PC-9 (cell line): Measurements from ENCODE around the gene PTPRCAP. TPM values are rescaled to one million over a fixed set of nuclear protein-coding genes. Genes with fewer than 3 reads are reported as not detected.

Experiments
- BruUV-seq: library from RNA; stranded (reverse); fragments of 400-500 nt; replicated peaks from 2 replicates; lab custom pipeline; 2021; lab: Mats Ljungman, UMichigan
- CTCF ChIA-PET: fragments of 300-600 bp; sonication (Branson Sonifier 250); formaldehyde crosslinking; loops from one replicate; lab custom pipeline; 2022; ENCODE audit warnings: antibody characterized with exemption; lab: Charles Lee
- POLR2A ChIA-PET: fragments of 300-600 bp; sonication (Branson Sonifier 250); formaldehyde crosslinking; loops from one replicate; lab custom pipeline; 2022; ENCODE audit warnings: antibody characterized with exemption; ENCODE audit not compliant: unreplicated experiment; lab: Charles Lee
- DNase-seq, 2 experiments: peaks; one replicate each; pipeline versions ENCODE4 v3.0.0 to v3.0.0-alpha.2; 2015 to 2022; ENCODE audit warnings: mixed read lengths in 1 of 2
- H2AFZ ChIP-seq: fragments of 200-600 bp; sonication (generic); 2 replicates; pipeline ENCODE4 v1.8.1; 2017; ENCODE audit warnings: antibody characterized with exemption
- H3F3A ChIP-seq: fragments of 200-600 bp; sonication (generic); 2 replicates; pipeline ENCODE4 v1.8.1; 2017; ENCODE audit warnings: antibody characterized with exemption, mild to moderate bottlenecking, low read depth; ENCODE audit not compliant: insufficient read depth
- H3K27ac ChIP-seq: fragments of 200-600 bp; sonication (generic); 2 replicates; pipeline ENCODE4 v1.6.1; 2016; ENCODE audit warnings: mixed run types
- H3K27me3 ChIP-seq: fragments of 200-600 bp; sonication (generic); 2 replicates; pipeline ENCODE4 v1.6.1; 2016; ENCODE audit warnings: low read depth, mixed run types; ENCODE audit not compliant: insufficient read depth
- H3K36me3 ChIP-seq: fragments of 200-600 bp; sonication (generic); 2 replicates; pipeline ENCODE4 v1.6.1; 2016; ENCODE audit warnings: low read depth, mixed run types
- H3K4me1 ChIP-seq: fragments of 200-600 bp; sonication (generic); replicated peaks from 2 replicates; pipeline ENCODE4 v1.6.1; 2016; ENCODE audit warnings: mixed run types; ENCODE audit not compliant: insufficient read depth
- H3K4me2 ChIP-seq: fragments of 200-600 bp; sonication (generic); 2 replicates; pipeline ENCODE4 v1.6.1; 2017; ENCODE audit warnings: mixed run types
- H3K4me3 ChIP-seq: fragments of 200-600 bp; sonication (generic); 2 replicates; pipeline ENCODE4 v1.6.1; 2016; ENCODE audit warnings: mixed run types
- H3K79me2 ChIP-seq: fragments of 200-600 bp; sonication (generic); 2 replicates; pipeline ENCODE4 v1.6.1; 2017; ENCODE audit warnings: low read depth, mixed run types
- H3K9me2 ChIP-seq: fragments of 200-600 bp; sonication (generic); 2 replicates; pipeline ENCODE4 v1.8.1; 2017; ENCODE audit warnings: mild to moderate bottlenecking; ENCODE audit not compliant: insufficient read depth
- H3K9me3 ChIP-seq: fragments of 200-600 bp; sonication (generic); 2 replicates; pipeline ENCODE4 v1.8.1; 2016; ENCODE audit warnings: low read depth; ENCODE audit not compliant: insufficient read depth
- H4K20me1 ChIP-seq: fragments of 200-600 bp; sonication (generic); 2 replicates; pipeline ENCODE4 v1.8.1; 2017; ENCODE audit not compliant: insufficient read depth
- EZH2 ChIP-seq: fragments of 200-600 bp; sonication (generic); IDR thresholded peaks from 2 replicates; pipeline ENCODE4 v1.8.0; 2017; ENCODE audit warnings: antibody characterized with exemption, low read depth
- intact Hi-C: fragments of 100-400 bp; cut with micrococcal nuclease; formaldehyde crosslinking; loops from one replicate; pipeline ENCODE4 v1.10.0; 2022; ENCODE audit not compliant: unreplicated experiment
- total RNA-seq: library from RNA; stranded (reverse); gene quantifications from 2 replicates; pipeline ENCODE4 v1.2.3, GENCODE V29; 2021
- TF ChIP-seq, protein P1 (sequence below): fragments of 200-600 bp; sonication (generic); conservative IDR thresholded peaks from 2 replicates; pipeline ENCODE4 v1.6.1; 2017; ENCODE audit warnings: mixed run types, antibody characterized with exemption, mild to moderate bottlenecking, moderate library complexity

The PTPRCAP gene
- total RNA-seq, 1 experiment from 2014 or later, result 1.3 TPM

GRCh38 chr11:67389477-67389876 lies 48.0 kb downstream of the PTPRCAP start:
- H3K27me3 ChIP-seq, result no peaks in the 10 kb centered on the region
- H3K9me3 ChIP-seq, result no peaks in the 10 kb centered on the region
- CTCF ChIA-PET, result no interaction called here
- peaks cover 31% of the 10 kb centered on the region for H3F3A ChIP-seq
- no peak overlapping the region for H2AFZ ChIP-seq
- intact Hi-C loops, result no loop called here
- BruUV-seq, result no TSS peak
- H3K9me2 ChIP-seq, result no peaks in the 10 kb centered on the region
- peak overlapping the region; percentile 96; the same call in 1 of the 2 replicates for H3K4me2 ChIP-seq
- no peaks in the 10 kb centered on the region; the same call in 1 of the 2 replicates for H4K20me1 ChIP-seq
- POLR2A ChIA-PET, result no interaction called here
- H3K36me3 ChIP-seq, result no peaks in the 10 kb centered on the region
- H3K27ac ChIP-seq, result no peak overlapping the region
- H3K4me1 ChIP-seq, result peaks cover 24% of the 10 kb centered on the region
- TF ChIP-seq, protein P1, sequence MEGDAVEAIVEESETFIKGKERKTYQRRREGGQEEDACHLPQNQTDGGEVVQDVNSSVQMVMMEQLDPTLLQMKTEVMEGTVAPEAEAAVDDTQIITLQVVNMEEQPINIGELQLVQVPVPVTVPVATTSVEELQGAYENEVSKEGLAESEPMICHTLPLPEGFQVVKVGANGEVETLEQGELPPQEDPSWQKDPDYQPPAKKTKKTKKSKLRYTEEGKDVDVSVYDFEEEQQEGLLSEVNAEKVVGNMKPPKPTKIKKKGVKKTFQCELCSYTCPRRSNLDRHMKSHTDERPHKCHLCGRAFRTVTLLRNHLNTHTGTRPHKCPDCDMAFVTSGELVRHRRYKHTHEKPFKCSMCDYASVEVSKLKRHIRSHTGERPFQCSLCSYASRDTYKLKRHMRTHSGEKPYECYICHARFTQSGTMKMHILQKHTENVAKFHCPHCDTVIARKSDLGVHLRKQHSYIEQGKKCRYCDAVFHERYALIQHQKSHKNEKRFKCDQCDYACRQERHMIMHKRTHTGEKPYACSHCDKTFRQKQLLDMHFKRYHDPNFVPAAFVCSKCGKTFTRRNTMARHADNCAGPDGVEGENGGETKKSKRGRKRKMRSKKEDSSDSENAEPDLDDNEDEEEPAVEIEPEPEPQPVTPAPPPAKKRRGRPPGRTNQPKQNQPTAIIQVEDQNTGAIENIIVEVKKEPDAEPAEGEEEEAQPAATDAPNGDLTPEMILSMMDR, result peak; percentile 76
- TF ChIP-seq EZH2, result no peak
- DNase-seq, result peak in 1 of 2 experiments; percentile 60
- H3K79me2 ChIP-seq, result peaks cover 21% of the 10 kb centered on the region
- no peak overlapping the region for H3K4me3 ChIP-seq

GRCh38 chr11:67387518-67387917 lies 50.0 kb downstream of the PTPRCAP start:
- Histone ChIP-seq H3K79me2 (peaks cover 21% of the 10 kb centered on the region), H3K9me3 (no peaks in the 10 kb centered on the region), H3K27me3 (no peaks in the 10 kb centered on the region), H3K4me1 (peaks cover 23% of the 10 kb centered on the region), H3K9me2 (no peaks in the 10 kb centered on the region), H4K20me1 (no peaks in the 10 kb centered on the region; the same call in 1 of the 2 replicates), H3K4me3 (no peak overlapping the region), H3K36me3 (no peaks in the 10 kb centered on the region), H3F3A (peaks cover 32% of the 10 kb centered on the region), H3K4me2 (no peak overlapping the region), H2AFZ (no peak overlapping the region), H3K27ac (no peak overlapping the region)
- DNase-seq, result no peak
- ChIA-PET CTCF (no interaction called here), POLR2A (interaction anchor here (0.5 to 0.7 kb wide), 2 partner anchors 9 to 713 kb away, joined by 3 to 6 read pairs; no protein-coding TSS in a partner anchor)
- TF ChIP-seq EZH2, result no peak
- TF ChIP-seq, protein P1, result no peak
- intact Hi-C loops, result no loop called here
- BruUV-seq, result no TSS peak

DNA sequence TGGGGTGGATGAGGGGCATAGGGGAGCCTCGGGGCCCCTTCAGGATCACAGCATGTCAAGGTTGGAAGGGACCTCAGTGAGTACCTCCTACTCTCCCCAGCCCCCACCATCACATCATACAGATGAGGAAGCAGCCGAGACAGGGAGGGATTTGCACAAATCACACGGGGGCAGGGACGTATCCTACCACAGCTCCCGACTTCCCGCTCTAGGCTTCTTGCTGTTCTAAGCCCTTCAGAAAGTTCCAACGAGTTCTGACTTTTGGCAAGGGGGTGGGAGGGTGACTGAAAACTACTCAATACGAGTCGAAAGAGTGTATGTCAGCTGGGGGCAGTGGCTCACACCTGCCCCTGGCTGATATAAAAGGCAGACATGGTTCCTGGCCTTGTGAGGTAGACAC lies 50.4 kb downstream of the PTPRCAP start:
- peaks cover 28% of the 10 kb centered on the region for H3F3A ChIP-seq
- H3K79me2 ChIP-seq, result peaks cover 21% of the 10 kb centered on the region
- intact Hi-C loops, result no loop called here
- H3K4me3 ChIP-seq, result no peak overlapping the region
- ChIA-PET POLR2A (interaction anchor here (0.5 to 0.7 kb wide), 2 partner anchors 10 to 713 kb away, joined by 3 to 6 read pairs; no protein-coding TSS in a partner anchor), CTCF (interaction anchor here (0.6 to 1.3 kb wide), 3 partner anchors 36 to 86 kb away, joined by 4 to 8 read pairs (median 4); no protein-coding TSS in a partner anchor)
- no TSS peak for BruUV-seq
- no peak for DNase-seq
- no peak for TF ChIP-seq EZH2
- TF ChIP-seq, protein P1, result no peak
- no peak overlapping the region for H3K4me2 ChIP-seq
- H3K9me3 ChIP-seq, result no peaks in the 10 kb centered on the region
- no peaks in the 10 kb centered on the region for H4K20me1 ChIP-seq
- no peak overlapping the region for H3K27ac ChIP-seq
- H2AFZ ChIP-seq, result no peak overlapping the region
- H3K9me2 ChIP-seq, result no peaks in the 10 kb centered on the region
- H3K27me3 ChIP-seq, result no peaks in the 10 kb centered on the region
- H3K36me3 ChIP-seq, result no peaks in the 10 kb centered on the region
- H3K4me1 ChIP-seq, result peaks cover 24% of the 10 kb centered on the region

Other genes starting within 250 kb of the PTPRCAP start
- 76.7 and 102 TPM in 2 replicates for gene GRK2, start 171.2 kb downstream of the PTPRCAP start, total RNA-seq
- gene ANKRD13D, start 148.4 kb downstream of the PTPRCAP start, total RNA-seq, result 79.6 and 93.2 TPM in 2 replicates
- 97.8 and 124 TPM in 2 replicates for gene SSH3, start 134.2 kb downstream of the PTPRCAP start, total RNA-seq
- 67.1 and 83.7 TPM in 2 replicates for gene POLD4, start 84.1 kb downstream of the PTPRCAP start, total RNA-seq
- 15.9 and 17.0 TPM in 2 replicates for gene CLCF1, start 64.1 kb downstream of the PTPRCAP start, total RNA-seq
- 62.8 and 79.8 TPM in 2 replicates for gene RAD9A, start 45.7 kb downstream of the PTPRCAP start, total RNA-seq
- 306 and 351 TPM in 2 replicates for gene PPP1CA, start 35.8 kb downstream of the PTPRCAP start, total RNA-seq
- 0.58 TPM in 1 of 2 replicates, not detected in the other for gene TBC1D10C, start 33.6 kb downstream of the PTPRCAP start, total RNA-seq
- 0.15 and 0.35 TPM in 2 replicates for gene CARNS1, start 22.0 kb downstream of the PTPRCAP start, total RNA-seq
- gene RPS6KB2, start 9.2 kb downstream of the PTPRCAP start, total RNA-seq, result 52.0 and 54.0 TPM in 2 replicates
- gene CORO1B, start 5.8 kb upstream of the PTPRCAP start, total RNA-seq, result 129 and 161 TPM in 2 replicates
- not detected in 2 replicates for gene GPR152, start 15.0 kb upstream of the PTPRCAP start, total RNA-seq
- gene CABP4, start 17.7 kb upstream of the PTPRCAP start, total RNA-seq, result 2.0 and 2.5 TPM in 2 replicates
- 85.7 and 125 TPM in 2 replicates for gene TMEM134, start 31.6 kb upstream of the PTPRCAP start, total RNA-seq
- 95.3 and 125 TPM in 2 replicates for gene AIP, start 45.3 kb upstream of the PTPRCAP start, total RNA-seq
- gene PITPNM1, start 67.7 kb upstream of the PTPRCAP start, total RNA-seq, result 84.0 and 116 TPM in 2 replicates
- gene CDK2AP2, start 70.5 kb upstream of the PTPRCAP start, total RNA-seq, result 80.0 and 89.3 TPM in 2 replicates
- not detected in 2 replicates for gene CABP2, start 85.8 kb upstream of the PTPRCAP start, total RNA-seq
- gene GSTP1, start 146.1 kb upstream of the PTPRCAP start, total RNA-seq, result 2,063 and 2,645 TPM in 2 replicates
- gene NDUFV1, start 169.3 kb upstream of the PTPRCAP start, total RNA-seq, result 321 and 463 TPM in 2 replicates
- 25.5 and 33.3 TPM in 2 replicates for gene NUDT8, start 192.3 kb upstream of the PTPRCAP start, total RNA-seq
- not detected in 2 replicates for gene TBX10, start 202.1 kb upstream of the PTPRCAP start, total RNA-seq
- gene ACY3, start 213.0 kb upstream of the PTPRCAP start, total RNA-seq, result 0.81 TPM in 1 of 2 replicates, not detected in the other
- gene ALDH3B2, start 236.9 kb upstream of the PTPRCAP start, total RNA-seq, result 4.8 and 9.8 TPM in 2 replicates